Adrenal gland (tissue), 12 donors: ENCODE data around the gene TBC1D14. TPM values are rescaled to one million over a fixed set of nuclear protein-coding genes. Genes with fewer than 3 reads are reported as not detected.

Experiments
- DNase-seq, 7 donors: peaks; one replicate each; pipeline ENCODE4 v3.0.0-alpha.2; 2019 to 2020
- H3K27ac ChIP-seq, 5 donors: fragments of 200-600 bp; sonication (generic) in 4 of 5; 1 replicate in 3 of 5; 2 replicates in 2 of 5; pipeline versions ENCODE4 v1.5.1 to v1.8.0; 2016 to 2020; ENCODE audit warnings: mild to moderate bottlenecking in 1 of 5
- H3K27me3 ChIP-seq: fragments of 200-600 bp; 2 replicates; pipeline ENCODE4 v1.8.0; 2021
- H3K36me3 ChIP-seq, 2 donors: fragments of 200-600 bp; replicated peaks in 1 of 2; 1 replicate in 1 of 2; 2 replicates in 1 of 2; pipeline versions ENCODE4 v1.5.1 to v1.8.0; 2018 to 2022
- H3K4me1 ChIP-seq, 2 donors: fragments of 200-600 bp; replicated peaks in 1 of 2; 1 replicate in 1 of 2; 2 replicates in 1 of 2; pipeline versions ENCODE4 v1.5.1 to v1.8.0; 2018 to 2021
- H3K4me3 ChIP-seq, 4 donors: fragments of 200-600 bp; sonication (generic) in 3 of 4; one replicate each; pipeline ENCODE4 v1.5.1; 2016 to 2018
- H3K9me3 ChIP-seq, 3 donors: fragments of 200-600 bp; sonication (generic) in 1 of 3; replicated peaks in 1 of 3; 1 replicate in 2 of 3; 2 replicates in 1 of 3; pipeline versions ENCODE4 v1.5.1 to v1.8.0; 2016 to 2021
- CTCF ChIP-seq, 6 experiments: fragments of 450-650 bp in 4 of 6; fragments of 200-600 bp in 2 of 6; sonication (generic) in 1 of 6; IDR thresholded peaks; 1 replicate in 5 of 6; 2 replicates in 1 of 6; pipeline versions ENCODE4 v1.5.1 to v1.8.0; 2016 to 2021; ENCODE audit warnings: antibody characterized with exemption in 6 of 6, mild to moderate bottlenecking in 2 of 6, moderate library complexity in 1 of 6
- POLR2A ChIP-seq, 2 donors: fragments of 450-650 bp; IDR thresholded peaks; one replicate each; pipeline ENCODE4 v1.6.1; 2017; ENCODE audit warnings: antibody characterized with exemption in 2 of 2, mild to moderate bottlenecking in 2 of 2, moderate library complexity in 1 of 2
- WGBS, 4 donors: extraction: QIAGEN DNeasy Blood & Tissue Kit in 2 of 4; methylation state at CpG; one replicate each; pipeline versions ENCODE4 v1.1.5 to v1.1.7; 2013 to 2017; 5-methylcytosine and 5-hydroxymethylcytosine counted together
- intact Hi-C, 2 donors: fragments of 100-400 bp; cut with DNase I; formaldehyde crosslinking; loops; one replicate each; pipeline versions ENCODE4 v1.14.1 to v1.15.0; 2022 to 2023
- polyA plus RNA-seq, 3 donors: library from polyadenylated mRNA; stranded (reverse); fragments of 200-250 nt in 2 of 3; fragments of 350-450 nt in 1 of 3; fragmentation: Illumina TruSeq in 1 of 3; extraction: RNeasy Lipid Tissue Mini Kit (QIAGEN cat#74804) in 1 of 3; gene quantifications; one replicate each; pipeline ENCODE4 v1.2.3, GENCODE V29; 2013 to 2014
- total RNA-seq, 9 donors: library from RNA; depleted of rRNA in 4 of 9; stranded (reverse); fragments of >200 nt in 4 of 9; fragments of 120-200 nt in 1 of 9; fragmentation: NEBNext Ultra II Directional in 1 of 9; extraction: Animal tissue kit (Norgen Biotek cat#: 25700) in 1 of 9; gene quantifications; one replicate each; pipeline versions ENCODE4 v1.1.0 to v1.2.4, GENCODE V29; 2013 to 2023
- donor health status: healthy with polysubstance abuse.
- donor health status: Bipolar disorder and iron deficiency.
- donor health status: DM: yes; HTN: yes; CAD: no.
- donor health status: DM: no; HTN: no; CAD: no.
- donor health status: DM: no; HTN: no; CAD: no.
- donor health status: DM: yes; HTN: yes; CAD: no.

TBC1D14 gene
- total and polyA plus RNA-seq, 12 donors = 24.9 to 110 (median 83.0) TPM

DNA sequence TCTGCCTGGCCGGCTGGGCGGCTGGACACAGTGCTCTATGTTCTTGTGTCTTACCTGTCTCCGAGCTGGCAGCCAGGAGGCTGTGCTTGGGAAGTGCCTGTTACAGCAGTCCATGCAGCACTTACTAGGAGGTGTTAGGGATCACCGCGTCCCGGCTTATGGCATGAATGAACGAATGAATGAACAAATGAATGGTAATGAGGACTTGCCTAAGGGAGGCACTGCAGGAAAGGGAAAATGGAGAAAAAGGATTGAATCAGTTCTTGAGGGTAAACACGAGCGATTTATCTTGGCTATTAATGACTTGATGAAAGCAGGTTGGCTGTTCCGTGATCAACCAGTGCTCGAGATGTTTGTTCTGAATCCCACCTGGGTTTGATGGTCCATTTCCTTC, 31.1 kb downstream of the TBC1D14 start:
- H3K9me3 ChIP-seq = no peaks in the 10 kb centered on the region
- WGBS, 4 donors = 92 to 94% (median 94%) methylated on average over 11 of the region's 11 CpGs
- H3K27ac ChIP-seq = peak overlapping the region in 4 of 5 donors; percentile 16 to 89 (median 56)
- H3K4me3 ChIP-seq = no peak overlapping the region
- TF ChIP-seq POLR2A (IDR thresholded peaks at IDR 0.05) (no peak), CTCF (IDR thresholded peaks at IDR 0.05) (no peak)
- H3K4me1 ChIP-seq = peaks cover 34 to 68% of the 10 kb centered on the region in 2 donors
- H3K36me3 ChIP-seq = no peaks in the 10 kb centered on the region
- intact Hi-C loops = no loop called here
- H3K27me3 ChIP-seq = no peaks in the 10 kb centered on the region
- DNase-seq = no peak

- H3K4me3 ChIP-seq = no peak overlapping the region
- H3K27ac ChIP-seq = peak overlapping the region; percentile 5 to 89 (median 68)
- intact Hi-C loops = no loop called here
- TF ChIP-seq CTCF (IDR thresholded peaks at IDR 0.05) (no peak), POLR2A (IDR thresholded peaks at IDR 0.05) (no peak)
- no peaks in the 10 kb centered on the region for H3K36me3 ChIP-seq
- no peaks in the 10 kb centered on the region for H3K9me3 ChIP-seq
- H3K4me1 ChIP-seq = peaks cover 34 to 61% of the 10 kb centered on the region in 2 donors
- no peak for DNase-seq
- WGBS, 4 donors = 53 to 56% (median 54%) methylated on average over 4 of the region's 4 CpGs
- no peaks in the 10 kb centered on the region for H3K27me3 ChIP-seq
Measured at GRCh38 chr4:6941796-6942195, 32.2 kb downstream of the TBC1D14 start.

GRCh38 chr4:6942238-6942800, 32.7 kb downstream of the TBC1D14 start:
- WGBS, 4 donors = 39 to 57% (median 44%) methylated on average over 7 of the region's 7 CpGs
- intact Hi-C loops = no loop called here
- no peaks in the 10 kb centered on the region for H3K27me3 ChIP-seq
- no peaks in the 10 kb centered on the region for H3K36me3 ChIP-seq
- H3K4me1 ChIP-seq = peaks cover 34 to 61% of the 10 kb centered on the region in 2 donors
- peak in 2 of 7 donors; percentile 52 to 53 for DNase-seq
- no peak for TF ChIP-seq CTCF (IDR thresholded peaks at IDR 0.05)
- TF ChIP-seq POLR2A (IDR thresholded peaks at IDR 0.05) = no peak
- H3K9me3 ChIP-seq = no peaks in the 10 kb centered on the region
- H3K27ac ChIP-seq = peak overlapping the region; percentile 5 to 89 (median 74)
- H3K4me3 ChIP-seq = no peak overlapping the region

DNA sequence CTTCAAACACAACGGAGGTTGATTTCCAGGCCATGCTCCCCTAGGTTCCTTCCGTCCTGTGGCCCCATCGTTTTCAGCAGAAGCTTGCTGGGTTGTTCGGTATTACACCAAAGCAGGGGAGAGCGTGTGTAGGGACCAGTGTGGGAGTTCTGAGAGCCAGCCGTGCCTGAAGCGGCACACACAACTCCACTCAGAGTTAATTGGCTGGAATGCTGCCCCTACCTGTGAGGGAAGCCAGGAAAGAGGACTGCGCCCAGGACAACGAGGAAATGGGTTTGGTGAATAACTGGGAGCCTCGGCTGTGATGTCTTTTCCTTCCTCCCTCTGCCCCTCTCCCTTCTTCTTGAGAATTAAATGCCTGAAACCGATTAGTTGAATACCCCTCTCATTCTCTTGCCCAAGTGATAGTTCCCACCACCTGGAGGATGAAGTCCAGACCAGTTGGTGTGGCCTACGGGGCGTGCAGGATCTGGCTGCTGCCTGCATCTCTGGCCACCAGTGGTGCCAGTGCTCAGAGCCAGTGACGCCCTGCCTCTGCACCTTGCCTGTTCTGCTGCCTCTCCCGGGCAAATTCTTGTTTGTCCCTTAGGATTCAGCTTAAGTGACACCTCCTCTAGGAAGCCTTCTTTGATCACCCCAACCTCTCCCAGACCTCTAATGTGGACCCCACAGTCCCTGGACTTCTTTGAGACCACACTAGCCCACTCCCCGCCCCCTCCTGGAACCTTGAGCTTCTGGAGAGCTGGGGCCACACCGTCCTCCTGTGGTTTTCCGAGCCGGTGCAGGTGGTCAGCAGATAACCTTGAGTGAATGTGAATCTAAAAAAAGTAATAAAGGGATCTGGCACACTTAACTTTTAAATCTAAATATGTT, 33.6 kb downstream of the TBC1D14 start:
- H3K4me1 ChIP-seq = peaks cover 34 to 61% of the 10 kb centered on the region in 2 donors
- H3K36me3 ChIP-seq = no peaks in the 10 kb centered on the region
- no peaks in the 10 kb centered on the region for H3K27me3 ChIP-seq
- WGBS, 4 donors = 65 to 73% (median 70%) methylated on average over 18 to 19 of the region's 19 CpGs
- intact Hi-C loops = no loop called here
- TF ChIP-seq POLR2A (IDR thresholded peaks at IDR 0.05) (no peak), CTCF (IDR thresholded peaks at IDR 0.05) (no peak)
- H3K4me3 ChIP-seq = no peak overlapping the region
- no peaks in the 10 kb centered on the region for H3K9me3 ChIP-seq
- peak overlapping the region; percentile 14 to 89 (median 55) for H3K27ac ChIP-seq
- DNase-seq = no peak
